CD4-positive, alpha-beta T cell (primary cell): ENCODE data around the gene ZBTB47. TPM values are rescaled to one million over a fixed set of nuclear protein-coding genes. Genes with fewer than 3 reads are reported as not detected.

Source experiments
- ATAC-seq: fragments of 200-7000 bp; cut with Tn5 transposase; one replicate; pipeline ENCODE4 v1.10.0; 2022; ENCODE audit warnings: mild to moderate bottlenecking; ENCODE audit not compliant: poor library complexity
- CTCF ChIA-PET: fragments of 350-600 bp; sonication (Branson Sonifier 250); formaldehyde crosslinking; loops from one replicate; lab custom pipeline; 2021; ENCODE audit warnings: antibody characterized with exemption, inconsistent platforms; lab: Charles Lee
- POLR2A ChIA-PET: fragments of 350-600 bp; sonication (Branson Sonifier 250); formaldehyde crosslinking; loops from one replicate; lab custom pipeline; 2021; ENCODE audit warnings: antibody characterized with exemption, inconsistent platforms; lab: Charles Lee
- DNase-seq, 14 experiments: peaks; one replicate each; pipeline ENCODE4 v3.0.0-alpha.2; 2013 to 2020; ENCODE audit warnings: mixed read lengths in 2 of 14
- H3K27ac ChIP-seq, 2 donors: one replicate each; pipeline versions ENCODE4 v1.5.1 to v1.7.0; 2013; ENCODE audit warnings: low read length in 2 of 2, low read depth in 1 of 2, mild to moderate bottlenecking in 1 of 2
- H3K27me3 ChIP-seq, 2 experiments: 1 replicate in 1 of 2; 2 replicates in 1 of 2; pipeline versions ENCODE4 v1.6.1 to v1.7.0; 2013; ENCODE audit warnings: low read length in 2 of 2, control low read depth in 1 of 2, mild to moderate bottlenecking in 1 of 2, moderate library complexity in 1 of 2; ENCODE audit not compliant: insufficient read depth in 2 of 2, control insufficient read depth in 1 of 2
- H3K36me3 ChIP-seq: one replicate; pipeline ENCODE4 v1.6.1; 2013; ENCODE audit warnings: low read length, control low read depth; ENCODE audit not compliant: insufficient read depth
- H3K4me1 ChIP-seq: one replicate; pipeline ENCODE4 v1.6.1; 2013; ENCODE audit warnings: low read length, control low read depth; ENCODE audit not compliant: insufficient read depth
- H3K4me3 ChIP-seq: one replicate; pipeline ENCODE4 v1.5.1; 2013; ENCODE audit warnings: mild to moderate bottlenecking, low read length, moderate library complexity
- H3K9me3 ChIP-seq, 2 experiments: 1 replicate in 1 of 2; 2 replicates in 1 of 2; pipeline versions ENCODE4 v1.6.1 to v1.7.0; 2013; ENCODE audit warnings: low read length in 2 of 2, mild to moderate bottlenecking in 2 of 2, control low read depth in 1 of 2, moderate library complexity in 1 of 2; ENCODE audit not compliant: control insufficient read depth in 1 of 2, insufficient read depth in 1 of 2
- H3K27ac Mint-ChIP-seq: one replicate; pipeline ENCODE4 v1.8.0; 2020; ENCODE audit warnings: mixed read lengths
- H3K27me3 Mint-ChIP-seq: one replicate; pipeline ENCODE4 v1.8.0; 2021; ENCODE audit warnings: mixed read lengths
- H3K36me3 Mint-ChIP-seq: one replicate; pipeline ENCODE4 v1.8.0; 2021; ENCODE audit warnings: low read depth, mixed read lengths
- H3K4me1 Mint-ChIP-seq: one replicate; pipeline ENCODE4 v1.8.0; 2021; ENCODE audit warnings: low read depth, mixed read lengths
- H3K4me3 Mint-ChIP-seq: one replicate; pipeline ENCODE4 v1.8.0; 2020; ENCODE audit warnings: mild to moderate bottlenecking, mixed read lengths
- H3K9me3 Mint-ChIP-seq: one replicate; pipeline ENCODE4 v1.8.0; 2020; ENCODE audit warnings: mixed read lengths
- intact Hi-C, 2 experiments: fragments of 100-400 bp; cut with DNase I in 1 of 2; cut with micrococcal nuclease in 1 of 2; formaldehyde crosslinking; loops; one replicate each; pipeline versions ENCODE4 v1.15.1 to v1.9.0; 2023 to 2025; cut with DNase I, micrococcal nuclease
- total RNA-seq, 174 experiments: library from RNA in 2 of 174; stranded (reverse) in 2 of 174; gene quantifications; one replicate each; pipeline ENCODE4 v1.2.3 and lab custom pipeline; 2021 to 2026
- TF ChIP-seq, protein P1 (sequence below): fragments of 200-600 bp; IDR thresholded peaks from one replicate; pipeline ENCODE4 v1.8.0; 2022; ENCODE audit warnings: antibody characterized with exemption, mild to moderate bottlenecking

Gene ZBTB47
- total RNA-seq, 2 experiments from 2014 or later = 0.47 to 0.80 TPM

DNA sequence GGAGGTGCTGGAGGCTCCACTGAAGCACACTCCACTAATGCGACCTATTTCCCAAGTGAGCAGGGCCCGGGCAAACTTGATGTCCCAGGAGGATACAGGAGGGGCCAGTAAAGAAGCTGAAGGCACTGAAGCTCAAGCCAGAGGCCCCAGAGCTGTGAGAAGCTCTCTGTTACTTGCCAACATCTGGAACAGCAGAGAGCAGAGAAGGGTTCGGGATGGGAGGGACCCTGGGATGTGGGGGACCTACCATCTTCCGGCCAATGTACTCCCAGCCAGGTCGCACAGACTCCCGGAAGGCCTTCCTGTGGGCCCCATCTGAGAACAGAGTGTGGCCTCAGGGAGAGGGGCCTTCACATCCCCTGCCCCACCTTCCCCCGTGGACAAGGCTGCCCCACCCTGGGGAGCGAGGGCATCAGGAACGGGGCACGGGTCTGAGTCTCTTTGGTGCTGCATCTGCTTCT is 46.0 kb downstream of the ZBTB47 start:
- no peaks in the 10 kb centered on the region for H3K9me3 Mint-ChIP-seq
- TF ChIP-seq, protein P1, sequence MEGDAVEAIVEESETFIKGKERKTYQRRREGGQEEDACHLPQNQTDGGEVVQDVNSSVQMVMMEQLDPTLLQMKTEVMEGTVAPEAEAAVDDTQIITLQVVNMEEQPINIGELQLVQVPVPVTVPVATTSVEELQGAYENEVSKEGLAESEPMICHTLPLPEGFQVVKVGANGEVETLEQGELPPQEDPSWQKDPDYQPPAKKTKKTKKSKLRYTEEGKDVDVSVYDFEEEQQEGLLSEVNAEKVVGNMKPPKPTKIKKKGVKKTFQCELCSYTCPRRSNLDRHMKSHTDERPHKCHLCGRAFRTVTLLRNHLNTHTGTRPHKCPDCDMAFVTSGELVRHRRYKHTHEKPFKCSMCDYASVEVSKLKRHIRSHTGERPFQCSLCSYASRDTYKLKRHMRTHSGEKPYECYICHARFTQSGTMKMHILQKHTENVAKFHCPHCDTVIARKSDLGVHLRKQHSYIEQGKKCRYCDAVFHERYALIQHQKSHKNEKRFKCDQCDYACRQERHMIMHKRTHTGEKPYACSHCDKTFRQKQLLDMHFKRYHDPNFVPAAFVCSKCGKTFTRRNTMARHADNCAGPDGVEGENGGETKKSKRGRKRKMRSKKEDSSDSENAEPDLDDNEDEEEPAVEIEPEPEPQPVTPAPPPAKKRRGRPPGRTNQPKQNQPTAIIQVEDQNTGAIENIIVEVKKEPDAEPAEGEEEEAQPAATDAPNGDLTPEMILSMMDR = no peak
- Histone ChIP-seq H3K27me3 (peaks cover 0 to 6% of the 10 kb centered on the region in 2 experiments), H3K36me3 (no peaks in the 10 kb centered on the region), H3K4me3 (no peak overlapping the region), H3K9me3 (peaks cover 0 to 12% of the 10 kb centered on the region in 2 experiments), H3K27ac (no peak overlapping the region), H3K4me1 (peaks cover 18% of the 10 kb centered on the region)
- H3K27me3 Mint-ChIP-seq = peaks cover 6% of the 10 kb centered on the region
- no peaks in the 10 kb centered on the region for H3K4me1 Mint-ChIP-seq
- intact Hi-C loops = no loop called here
- no peaks in the 10 kb centered on the region for H3K36me3 Mint-ChIP-seq
- peak in 1 of 14 experiments; percentile 23 for DNase-seq
- no peak overlapping the region for H3K27ac Mint-ChIP-seq
- CTCF ChIA-PET = no interaction called here
- H3K4me3 Mint-ChIP-seq = no peak overlapping the region
- POLR2A ChIA-PET = no interaction called here
- no peak for ATAC-seq

DNA sequence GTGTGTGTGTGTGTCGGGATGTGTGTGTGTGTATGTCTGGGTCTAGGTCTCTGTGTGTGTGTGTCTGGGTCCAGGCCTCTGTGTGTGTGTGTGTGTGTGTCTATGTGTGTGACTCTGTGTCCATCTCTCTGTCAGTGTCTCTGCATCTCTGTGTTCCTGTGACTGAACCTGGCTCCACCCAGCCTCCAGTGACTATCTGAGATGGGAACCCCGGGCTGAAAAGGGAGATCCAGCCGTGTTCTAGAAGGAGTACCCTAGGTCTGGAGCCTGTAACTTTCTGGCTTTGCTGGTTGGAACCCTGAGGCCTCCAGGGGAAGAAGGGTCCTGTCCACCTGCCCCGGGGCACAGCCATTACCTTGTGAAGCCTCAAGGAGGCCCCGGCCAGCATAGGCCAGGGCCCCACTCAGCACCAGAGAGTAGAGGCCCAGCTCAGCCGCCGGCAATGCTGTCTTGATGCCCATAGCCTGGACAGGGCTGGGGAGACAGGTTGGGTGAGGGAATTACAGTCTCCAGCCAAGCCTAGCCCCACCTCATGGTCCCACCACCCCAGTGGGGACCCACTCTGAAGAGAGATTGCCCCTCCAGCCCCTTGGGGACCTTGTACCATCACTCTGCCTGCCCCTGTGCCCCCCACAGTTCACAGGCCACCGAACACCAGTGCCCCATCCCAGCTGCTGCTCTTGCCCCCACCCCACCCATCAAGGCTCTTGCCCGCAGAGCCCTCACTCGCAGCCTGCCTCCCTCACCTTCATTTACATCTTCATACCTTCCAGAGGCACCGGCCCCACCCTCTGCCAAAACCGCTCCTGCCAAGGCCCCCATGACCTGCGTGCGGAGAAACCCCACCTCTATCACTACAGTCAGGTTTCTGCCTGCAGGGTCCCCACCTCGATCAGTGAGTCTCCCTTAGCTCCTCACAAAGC is 47.1 kb downstream of the ZBTB47 start:
- Mint-ChIP-seq H3K4me1 (no peaks in the 10 kb centered on the region), H3K4me3 (no peak overlapping the region), H3K36me3 (no peaks in the 10 kb centered on the region), H3K9me3 (no peaks in the 10 kb centered on the region), H3K27ac (no peak overlapping the region), H3K27me3 (peaks cover 6% of the 10 kb centered on the region)
- no peak for ATAC-seq
- H3K4me3 ChIP-seq = no peak overlapping the region
- peaks cover 18% of the 10 kb centered on the region for H3K4me1 ChIP-seq
- intact Hi-C loops = no loop called here
- TF ChIP-seq, protein P1 = no peak
- peak in 1 of 14 experiments; percentile 31 for DNase-seq
- no peaks in the 10 kb centered on the region for H3K36me3 ChIP-seq
- POLR2A ChIA-PET = no interaction called here
- H3K9me3 ChIP-seq = peaks cover 0 to 12% of the 10 kb centered on the region in 2 experiments
- peaks cover 0 to 6% of the 10 kb centered on the region in 2 experiments for H3K27me3 ChIP-seq
- CTCF ChIA-PET = no interaction called here
- no peak overlapping the region for H3K27ac ChIP-seq

DNA sequence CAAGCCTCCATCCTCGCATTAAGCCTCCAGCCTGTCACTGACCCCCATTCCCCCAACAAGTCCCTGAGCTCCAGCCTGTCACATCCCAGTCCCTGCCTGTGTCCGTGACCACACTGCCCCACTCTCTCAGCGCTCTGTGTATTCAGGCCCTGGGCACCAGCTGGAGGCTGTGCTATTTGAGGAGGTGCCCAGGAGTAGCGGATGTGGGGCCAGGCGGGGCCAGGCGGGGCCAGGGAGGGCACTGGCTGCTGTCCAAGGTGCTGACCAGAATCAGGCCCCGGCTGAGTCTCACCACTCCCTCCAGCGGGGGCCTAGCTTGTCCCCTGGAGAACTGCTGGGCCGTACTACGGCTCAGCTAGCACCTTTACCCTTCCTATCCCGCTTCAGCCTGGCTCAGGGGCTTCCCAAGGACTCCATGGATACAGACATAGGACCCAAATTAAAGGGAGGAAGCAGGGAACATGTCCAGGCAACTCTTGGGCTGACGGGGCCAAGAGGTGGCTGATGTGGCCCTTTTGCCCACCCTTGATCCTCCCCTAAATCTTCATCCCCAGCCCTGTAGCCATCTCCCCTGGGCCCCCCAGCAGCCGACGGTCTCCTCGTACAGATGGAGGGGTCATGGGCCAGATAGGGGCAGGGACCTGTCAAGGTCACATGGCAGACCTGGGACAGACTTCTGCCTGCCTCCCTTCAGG is 48.0 kb downstream of the ZBTB47 start:
- TF ChIP-seq, protein P1 = no peak
- Mint-ChIP-seq H3K4me3 (no peak overlapping the region), H3K36me3 (no peaks in the 10 kb centered on the region), H3K27me3 (peaks cover 6% of the 10 kb centered on the region), H3K27ac (no peak overlapping the region), H3K9me3 (no peaks in the 10 kb centered on the region), H3K4me1 (no peaks in the 10 kb centered on the region)
- H3K27ac ChIP-seq = no peak overlapping the region
- peak; percentile 42 to 75 (median 55) for DNase-seq
- POLR2A ChIA-PET = no interaction called here
- intact Hi-C loops = no loop called here
- peaks cover 0 to 12% of the 10 kb centered on the region in 2 experiments for H3K9me3 ChIP-seq
- ATAC-seq = peak; percentile 89
- H3K27me3 ChIP-seq = no peaks in the 10 kb centered on the region
- H3K36me3 ChIP-seq = no peaks in the 10 kb centered on the region
- peaks cover 18% of the 10 kb centered on the region for H3K4me1 ChIP-seq
- CTCF ChIA-PET = no interaction called here
- no peak overlapping the region for H3K4me3 ChIP-seq
